Ectodermal cell (in vitro differentiated cells): ENCODE measurements around the gene ALOX15B.

Experiments used
- H3K27ac ChIP-seq: 2 replicates; pipeline ENCODE4 v1.7.0; 2013; ENCODE audit warnings: mild to moderate bottlenecking, low read depth, low read length; ENCODE audit not compliant: insufficient read depth, poor library complexity, severe bottlenecking
- H3K27me3 ChIP-seq: 2 replicates; pipeline ENCODE4 v1.7.0; 2013; ENCODE audit warnings: mild to moderate bottlenecking, low read length; ENCODE audit not compliant: insufficient read depth, control insufficient read depth, poor library complexity, severe bottlenecking
- H3K36me3 ChIP-seq: one replicate; pipeline ENCODE4 v1.7.0; 2013; ENCODE audit warnings: low read length; ENCODE audit not compliant: control insufficient read depth, insufficient read depth
- H3K4me1 ChIP-seq: one replicate; pipeline ENCODE4 v1.7.0; 2013; ENCODE audit warnings: low read length; ENCODE audit not compliant: control insufficient read depth, insufficient read depth
- H3K4me3 ChIP-seq: 2 replicates; pipeline ENCODE4 v1.7.0; 2013; ENCODE audit warnings: low read depth, low read length, control low read depth; ENCODE audit not compliant: insufficient read depth
- H3K9me3 ChIP-seq: 2 replicates; pipeline ENCODE4 v1.7.0; 2013; ENCODE audit warnings: mild to moderate bottlenecking, low read length, moderate library complexity; ENCODE audit not compliant: control insufficient read depth
- WGBS, 2 experiments: methylation state at CpG; one replicate each; pipeline ENCODE4 v1.1.7; 2013; ENCODE audit warnings: missing lambda C conversion rate in 2 of 2; 5-methylcytosine and 5-hydroxymethylcytosine counted together

ALOX15B gene

GRCh38 chr17:8080208-8080798 is 41.4 kb downstream of the ALOX15B start:
- Histone ChIP-seq H3K27me3 (peaks cover 72% of the 10 kb centered on the region), H3K27ac (no peak overlapping the region)
- WGBS, 2 experiments = 40 to 41% methylated on average over 25 of the region's 25 CpGs

GRCh38 chr17:8080799-8081219 is 42.0 kb downstream of the ALOX15B start:
- H3K27me3 ChIP-seq = peaks cover 67% of the 10 kb centered on the region

More at GRCh38 chr17:8080208-8080798, 41.4 kb downstream of the ALOX15B start:
- Histone ChIP-seq H3K4me1 (no peaks in the 10 kb centered on the region), H3K36me3 (no peaks in the 10 kb centered on the region), H3K9me3 (no peaks in the 10 kb centered on the region), H3K4me3 (peak overlapping the region; percentile 51)

GRCh38 chr17:8081876-8082275 is 43.0 kb downstream of the ALOX15B start:
- Histone ChIP-seq H3K4me3 (no peak overlapping the region), H3K27ac (no peak overlapping the region), H3K4me1 (no peaks in the 10 kb centered on the region), H3K36me3 (no peaks in the 10 kb centered on the region), H3K27me3 (peaks cover 56% of the 10 kb centered on the region), H3K9me3 (no peaks in the 10 kb centered on the region)
- 93 to 94% methylated on average over 2 to 3 of the region's 3 CpGs for whole genome bisulfite sequencing, 2 experiments

More at GRCh38 chr17:8080799-8081219, 42.0 kb downstream of the ALOX15B start:
- H3K36me3 ChIP-seq = no peaks in the 10 kb centered on the region
- no peak overlapping the region for H3K27ac ChIP-seq
- H3K9me3 ChIP-seq = no peaks in the 10 kb centered on the region
- H3K4me3 ChIP-seq = no peak overlapping the region
- H3K4me1 ChIP-seq = no peaks in the 10 kb centered on the region
- 67 to 74% methylated on average over 17 of the region's 17 CpGs for WGBS, 2 experiments

GRCh38 chr17:8082292-8082691 is 43.4 kb downstream of the ALOX15B start:
- Histone ChIP-seq H3K36me3 (no peaks in the 10 kb centered on the region), H3K4me3 (no peak overlapping the region), H3K27me3 (peaks cover 52% of the 10 kb centered on the region), H3K4me1 (no peaks in the 10 kb centered on the region), H3K9me3 (no peaks in the 10 kb centered on the region), H3K27ac (no peak overlapping the region)
- 95 to 98% methylated on average over 10 of the region's 10 CpGs for WGBS, 2 experiments

GRCh38 chr17:8084250-8084649 is 45.4 kb downstream of the ALOX15B start:
- H3K9me3 ChIP-seq = no peaks in the 10 kb centered on the region
- H3K4me3 ChIP-seq = no peak overlapping the region
- peaks cover 34% of the 10 kb centered on the region for H3K27me3 ChIP-seq
- H3K4me1 ChIP-seq = no peaks in the 10 kb centered on the region
- H3K36me3 ChIP-seq = no peaks in the 10 kb centered on the region
- H3K27ac ChIP-seq = no peak overlapping the region
- WGBS, 2 experiments = 90% methylated on average over 6 of the region's 6 CpGs

- no peaks in the 10 kb centered on the region for H3K4me1 ChIP-seq
- H3K4me3 ChIP-seq = no peak within 1 kb of the TSS
- WGBS, 2 experiments = 89 to 92% methylated on average over 20 of the region's 20 CpGs
- no peak within 1 kb of the TSS for H3K27ac ChIP-seq
- no peaks in the 10 kb centered on the region for H3K36me3 ChIP-seq
- no peaks in the 10 kb centered on the region for H3K9me3 ChIP-seq
- H3K27me3 ChIP-seq = peaks cover 5% of the 10 kb centered on the region
Measured at GRCh38 chr17:8087075-8087951, 48.5 kb downstream of the ALOX15B start, which contains the start of gene ALOX12B. ALOX12B (minus strand) TSS chr17:8087716; CDS start chr17:8087442, 274 bp downstream.

GRCh38 chr17:8087952-8088230 is 49.0 kb downstream of the ALOX15B start:
- Histone ChIP-seq H3K4me1 (no peaks in the 10 kb centered on the region), H3K27ac (no peak overlapping the region), H3K27me3 (peaks cover under 1% of the 10 kb centered on the region), H3K9me3 (no peaks in the 10 kb centered on the region), H3K4me3 (no peak overlapping the region), H3K36me3 (no peaks in the 10 kb centered on the region)
- WGBS, 2 experiments = 71 to 84% methylated on average over 5 of the region's 5 CpGs

GRCh38 chr17:8089728-8090127 is 50.9 kb downstream of the ALOX15B start:
- Histone ChIP-seq H3K27ac (no peak overlapping the region), H3K4me1 (no peaks in the 10 kb centered on the region), H3K9me3 (no peaks in the 10 kb centered on the region), H3K4me3 (no peak overlapping the region), H3K36me3 (no peaks in the 10 kb centered on the region), H3K27me3 (no peaks in the 10 kb centered on the region)
- WGBS, 2 experiments = 50 to 51% methylated on average over 6 of the region's 6 CpGs

GRCh38 chr17:8091033-8091687 is 52.3 kb downstream of the ALOX15B start:
- H3K27ac ChIP-seq = no peak overlapping the region
- H3K4me1 ChIP-seq = no peaks in the 10 kb centered on the region
- H3K27me3 ChIP-seq = peaks cover 6% of the 10 kb centered on the region
- H3K9me3 ChIP-seq = no peaks in the 10 kb centered on the region
- no peak overlapping the region for H3K4me3 ChIP-seq
- 71 to 73% methylated on average over 9 of the region's 9 CpGs for WGBS, 2 experiments
- H3K36me3 ChIP-seq = no peaks in the 10 kb centered on the region

- no peaks in the 10 kb centered on the region for H3K4me1 ChIP-seq
- peaks cover 8% of the 10 kb centered on the region for H3K27me3 ChIP-seq
- no peaks in the 10 kb centered on the region for H3K36me3 ChIP-seq
- 74 to 87% methylated on average over 6 of the region's 6 CpGs for WGBS, 2 experiments
- no peak overlapping the region for H3K4me3 ChIP-seq
- H3K27ac ChIP-seq = no peak overlapping the region
- H3K9me3 ChIP-seq = no peaks in the 10 kb centered on the region
Measured at GRCh38 chr17:8095361-8095760, 56.5 kb downstream of the ALOX15B start.
